ENCODE results near the gene FCER1G.
"Not testable (repeated sequence)": the region's sequence is repeated elsewhere in the genome, so short reads cannot be mapped to it uniquely, and the experiment has no call there.

The FCER1G gene

DNA sequence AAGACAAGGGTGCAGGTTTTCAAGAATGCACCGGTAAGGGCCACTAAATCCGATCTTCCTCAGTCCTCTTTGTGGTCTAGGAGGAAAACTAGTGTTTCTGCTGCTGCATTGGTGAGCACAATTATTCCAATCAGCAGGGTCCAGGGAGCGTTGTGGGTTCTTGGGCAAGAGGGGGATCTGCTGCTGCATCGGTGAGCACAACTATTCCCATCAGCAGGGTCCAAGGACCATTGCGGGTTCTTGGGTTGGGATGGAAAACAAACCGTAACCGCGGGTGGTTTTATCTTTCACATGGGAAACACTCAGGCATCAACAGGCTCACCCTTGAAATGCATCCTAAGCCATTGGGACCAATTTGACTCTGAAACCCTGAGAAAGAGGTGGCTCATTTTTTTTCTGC, 36.5 kb downstream of the FCER1G start:
- H3K9me3 ChIP-seq (ENCODE audit: control insufficient read depth, low read length): no peaks in the 10 kb centered on the region
- H3K27me3 ChIP-seq (ENCODE audit: control insufficient read depth, insufficient read depth, low read length, poor library complexity, severe bottlenecking): no peaks in the 10 kb centered on the region
- WGBS, 2 experiments: 92 to 95% methylated on average over 8 of the region's 8 CpGs
- H3K36me3 ChIP-seq (ENCODE audit: control insufficient read depth, insufficient read depth, low read length): no peaks in the 10 kb centered on the region
- no peak overlapping the region for H3K4me3 ChIP-seq (ENCODE audit: insufficient read depth, low read depth, low read length)
- no peak overlapping the region for H3K27ac ChIP-seq (ENCODE audit: insufficient read depth, low read depth, low read length, poor library complexity, severe bottlenecking)
- H3K4me1 ChIP-seq (ENCODE audit: control insufficient read depth, insufficient read depth, low read length): no peaks in the 10 kb centered on the region

- not testable (repeated sequence) for H3K4me1 ChIP-seq (ENCODE audit: control insufficient read depth, insufficient read depth, low read length)
Measured at GRCh38 chr1:161255302-161255701, 40.2 kb downstream of the FCER1G start.

DNA sequence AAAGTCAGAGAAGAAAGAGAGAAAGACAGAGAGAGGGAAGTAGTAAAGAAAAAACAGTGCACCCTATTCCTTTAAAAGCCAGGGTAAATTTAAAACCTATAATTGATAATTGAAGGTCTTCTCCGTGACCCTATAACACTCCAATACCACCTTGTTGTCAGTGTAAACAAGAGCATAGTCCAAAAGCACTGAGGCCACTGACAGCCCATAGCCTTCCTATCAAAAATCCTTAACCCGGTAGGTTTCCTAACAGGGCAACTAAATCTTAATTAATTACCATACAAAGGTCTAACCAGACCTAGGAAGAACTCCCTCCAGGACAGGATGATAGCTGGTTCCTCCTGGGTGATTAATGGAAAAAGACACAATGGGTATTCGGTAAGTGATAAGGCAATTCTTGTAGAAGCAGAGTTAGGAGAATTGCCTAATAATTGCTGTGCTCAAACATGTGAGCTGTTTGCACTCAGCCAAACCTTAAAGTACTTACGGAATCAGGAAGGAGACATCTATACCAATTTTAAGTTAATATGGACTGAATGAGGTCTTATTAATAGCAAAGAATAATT, 40.9 kb downstream of the FCER1G start:
- not testable (repeated sequence) for H3K4me3 ChIP-seq (ENCODE audit: insufficient read depth, low read depth, low read length); H3K27ac ChIP-seq (ENCODE audit: insufficient read depth, low read depth, low read length, poor library complexity, severe bottlenecking); H3K36me3 ChIP-seq (ENCODE audit: control insufficient read depth, insufficient read depth, low read length); H3K9me3 ChIP-seq (ENCODE audit: control insufficient read depth, low read length); H3K4me1 ChIP-seq (ENCODE audit: control insufficient read depth, insufficient read depth, low read length)
- peaks cover 38% of the 10 kb centered on the region for H3K27me3 ChIP-seq (ENCODE audit: control insufficient read depth, insufficient read depth, low read length, poor library complexity, severe bottlenecking)
- 93% methylated on average over 3 to 4 of the region's 4 CpGs for WGBS, 2 experiments

More at GRCh38 chr1:161255302-161255701, 40.2 kb downstream of the FCER1G start:
- not testable (repeated sequence) for H3K4me3 ChIP-seq (ENCODE audit: insufficient read depth, low read depth, low read length); H3K36me3 ChIP-seq (ENCODE audit: control insufficient read depth, insufficient read depth, low read length); H3K27ac ChIP-seq (ENCODE audit: insufficient read depth, low read depth, low read length, poor library complexity, severe bottlenecking); H3K9me3 ChIP-seq (ENCODE audit: control insufficient read depth, low read length)
- H3K27me3 ChIP-seq (ENCODE audit: control insufficient read depth, insufficient read depth, low read length, poor library complexity, severe bottlenecking): peaks cover 30% of the 10 kb centered on the region
- WGBS, 2 experiments: 87 to 95% methylated on average over 5 of the region's 5 CpGs

- H3K4me1 ChIP-seq (ENCODE audit: control insufficient read depth, insufficient read depth, low read length); H3K9me3 ChIP-seq (ENCODE audit: control insufficient read depth, low read length); H3K27ac ChIP-seq (ENCODE audit: insufficient read depth, low read depth, low read length, poor library complexity, severe bottlenecking); H3K36me3 ChIP-seq (ENCODE audit: control insufficient read depth, insufficient read depth, low read length); H3K4me3 ChIP-seq (ENCODE audit: insufficient read depth, low read depth, low read length): not testable (repeated sequence)
- 95 to 96% methylated on average over 5 of the region's 5 CpGs for WGBS, 2 experiments
- peaks cover 42% of the 10 kb centered on the region for H3K27me3 ChIP-seq (ENCODE audit: control insufficient read depth, insufficient read depth, low read length, poor library complexity, severe bottlenecking)
Measured at GRCh38 chr1:161257109-161257508, 42.0 kb downstream of the FCER1G start.

DNA sequence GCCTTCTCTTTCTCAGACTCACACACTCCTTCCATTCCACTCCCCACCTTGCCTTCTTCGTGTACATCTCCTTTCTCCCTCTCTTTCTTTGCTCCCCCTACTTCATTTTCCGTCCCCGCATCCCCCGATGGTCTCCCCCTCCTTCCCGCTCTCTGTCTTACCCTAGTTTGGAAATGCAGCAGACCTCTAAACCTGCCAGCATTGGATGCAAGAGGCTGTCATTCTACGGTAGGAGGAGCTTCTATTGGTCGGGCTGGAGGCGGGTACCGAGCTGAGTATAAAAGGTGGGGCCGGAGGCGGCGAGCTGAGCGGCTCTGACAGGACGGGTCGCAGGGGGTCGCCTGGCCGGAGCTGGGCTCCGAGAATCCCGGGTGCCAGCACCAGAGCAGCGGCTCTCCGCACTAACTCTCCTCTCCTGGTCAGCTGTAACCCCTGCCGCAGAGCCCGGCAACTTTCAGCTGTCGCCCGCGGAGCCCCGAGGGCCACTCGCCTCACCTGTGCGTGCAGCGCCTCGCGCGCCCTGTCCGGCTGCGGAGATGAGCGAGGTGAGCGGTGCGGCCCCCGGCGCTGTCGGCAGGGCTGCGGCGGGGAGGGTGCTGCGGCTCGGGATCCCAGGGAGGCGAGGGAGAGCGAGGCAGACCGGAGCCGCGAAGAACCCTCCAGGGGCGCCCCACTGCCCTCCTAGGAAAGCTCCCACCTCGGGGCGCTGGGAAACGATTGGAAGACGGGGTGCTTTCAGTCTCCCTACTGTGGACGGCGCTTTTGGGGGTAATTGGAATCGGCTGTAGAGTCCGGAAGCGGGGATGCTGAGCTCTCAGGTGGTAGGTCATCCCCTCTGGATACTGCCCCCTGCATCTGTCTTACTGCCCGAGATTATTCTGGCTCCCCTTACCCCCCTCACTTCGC, 43.6 kb downstream of the FCER1G start, which contains the start of gene PCP4L1:
TSS of gene PCP4L1 (plus strand) at position 307 of the 906 bp plus-strand sequence. CDS start at position 537, 230 bp downstream.
- peaks cover 6% of the 10 kb centered on the region for H3K4me1 ChIP-seq (ENCODE audit: control insufficient read depth, insufficient read depth, low read length)
- H3K9me3 ChIP-seq (ENCODE audit: control insufficient read depth, low read length): peaks cover 4% of the 10 kb centered on the region
- H3K36me3 ChIP-seq (ENCODE audit: control insufficient read depth, insufficient read depth, low read length): no peaks in the 10 kb centered on the region
- WGBS, 2 experiments: 2 to 3% methylated on average over 62 of the region's 62 CpGs
- peak within 1 kb of the TSS; percentile 26 for H3K4me3 ChIP-seq (ENCODE audit: insufficient read depth, low read depth, low read length)
- no peak within 1 kb of the TSS for H3K27ac ChIP-seq (ENCODE audit: insufficient read depth, low read depth, low read length, poor library complexity, severe bottlenecking)
- peaks cover 42% of the 10 kb centered on the region for H3K27me3 ChIP-seq (ENCODE audit: control insufficient read depth, insufficient read depth, low read length, poor library complexity, severe bottlenecking)

DNA sequence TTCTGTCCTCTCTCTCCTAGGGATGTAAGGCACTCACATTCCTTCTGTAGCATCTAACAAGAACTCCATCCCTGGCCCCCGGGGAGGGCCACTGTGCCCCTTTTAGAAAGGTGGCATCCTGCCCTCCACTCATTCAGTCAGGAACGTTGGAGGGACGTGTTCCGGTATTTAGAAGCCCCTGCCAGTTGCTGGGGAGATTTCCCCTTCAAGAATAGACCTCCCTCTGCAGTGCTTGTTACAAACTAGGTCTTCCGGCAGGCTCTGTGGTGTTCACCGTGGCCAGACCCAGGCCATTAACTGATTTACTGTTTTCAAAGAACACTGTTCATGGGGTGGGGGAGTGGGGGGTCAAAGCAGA, 44.2 kb downstream of the FCER1G start:
- no peaks in the 10 kb centered on the region for H3K36me3 ChIP-seq (ENCODE audit: control insufficient read depth, insufficient read depth, low read length)
- H3K9me3 ChIP-seq (ENCODE audit: control insufficient read depth, low read length): peaks cover 4% of the 10 kb centered on the region
- H3K27ac ChIP-seq (ENCODE audit: insufficient read depth, low read depth, low read length, poor library complexity, severe bottlenecking): no peak overlapping the region
- peaks cover 42% of the 10 kb centered on the region for H3K27me3 ChIP-seq (ENCODE audit: control insufficient read depth, insufficient read depth, low read length, poor library complexity, severe bottlenecking)
- WGBS, 2 experiments: 41 to 44% methylated on average over 6 of the region's 6 CpGs
- H3K4me3 ChIP-seq (ENCODE audit: insufficient read depth, low read depth, low read length): no peak overlapping the region
- peaks cover 6% of the 10 kb centered on the region for H3K4me1 ChIP-seq (ENCODE audit: control insufficient read depth, insufficient read depth, low read length)

GRCh38 chr1:161259765-161260164, 44.7 kb downstream of the FCER1G start:
- no peak overlapping the region for H3K4me3 ChIP-seq (ENCODE audit: insufficient read depth, low read depth, low read length)

GRCh38 chr1:161260376-161261260, 45.5 kb downstream of the FCER1G start:
- Histone ChIP-seq H3K36me3 (ENCODE audit: control insufficient read depth, insufficient read depth, low read length) (no peaks in the 10 kb centered on the region), H3K9me3 (ENCODE audit: control insufficient read depth, low read length) (peaks cover 4% of the 10 kb centered on the region), H3K4me3 (ENCODE audit: insufficient read depth, low read depth, low read length) (no peak overlapping the region), H3K27me3 (ENCODE audit: control insufficient read depth, insufficient read depth, low read length, poor library complexity, severe bottlenecking) (peaks cover 42% of the 10 kb centered on the region), H3K27ac (ENCODE audit: insufficient read depth, low read depth, low read length, poor library complexity, severe bottlenecking) (no peak overlapping the region), H3K4me1 (ENCODE audit: control insufficient read depth, insufficient read depth, low read length) (peaks cover 6% of the 10 kb centered on the region)
- 71 to 74% methylated on average over 7 to 9 of the region's 9 CpGs for WGBS, 2 experiments

More at GRCh38 chr1:161259765-161260164, 44.7 kb downstream of the FCER1G start:
- no peaks in the 10 kb centered on the region for H3K36me3 ChIP-seq (ENCODE audit: control insufficient read depth, insufficient read depth, low read length)
- 67 to 80% methylated on average over 1 of the region's 1 CpG for WGBS, 2 experiments
- peaks cover 6% of the 10 kb centered on the region for H3K4me1 ChIP-seq (ENCODE audit: control insufficient read depth, insufficient read depth, low read length)
- no peak overlapping the region for H3K27ac ChIP-seq (ENCODE audit: insufficient read depth, low read depth, low read length, poor library complexity, severe bottlenecking)
- peaks cover 42% of the 10 kb centered on the region for H3K27me3 ChIP-seq (ENCODE audit: control insufficient read depth, insufficient read depth, low read length, poor library complexity, severe bottlenecking)
- H3K9me3 ChIP-seq (ENCODE audit: control insufficient read depth, low read length): peaks cover 4% of the 10 kb centered on the region

DNA sequence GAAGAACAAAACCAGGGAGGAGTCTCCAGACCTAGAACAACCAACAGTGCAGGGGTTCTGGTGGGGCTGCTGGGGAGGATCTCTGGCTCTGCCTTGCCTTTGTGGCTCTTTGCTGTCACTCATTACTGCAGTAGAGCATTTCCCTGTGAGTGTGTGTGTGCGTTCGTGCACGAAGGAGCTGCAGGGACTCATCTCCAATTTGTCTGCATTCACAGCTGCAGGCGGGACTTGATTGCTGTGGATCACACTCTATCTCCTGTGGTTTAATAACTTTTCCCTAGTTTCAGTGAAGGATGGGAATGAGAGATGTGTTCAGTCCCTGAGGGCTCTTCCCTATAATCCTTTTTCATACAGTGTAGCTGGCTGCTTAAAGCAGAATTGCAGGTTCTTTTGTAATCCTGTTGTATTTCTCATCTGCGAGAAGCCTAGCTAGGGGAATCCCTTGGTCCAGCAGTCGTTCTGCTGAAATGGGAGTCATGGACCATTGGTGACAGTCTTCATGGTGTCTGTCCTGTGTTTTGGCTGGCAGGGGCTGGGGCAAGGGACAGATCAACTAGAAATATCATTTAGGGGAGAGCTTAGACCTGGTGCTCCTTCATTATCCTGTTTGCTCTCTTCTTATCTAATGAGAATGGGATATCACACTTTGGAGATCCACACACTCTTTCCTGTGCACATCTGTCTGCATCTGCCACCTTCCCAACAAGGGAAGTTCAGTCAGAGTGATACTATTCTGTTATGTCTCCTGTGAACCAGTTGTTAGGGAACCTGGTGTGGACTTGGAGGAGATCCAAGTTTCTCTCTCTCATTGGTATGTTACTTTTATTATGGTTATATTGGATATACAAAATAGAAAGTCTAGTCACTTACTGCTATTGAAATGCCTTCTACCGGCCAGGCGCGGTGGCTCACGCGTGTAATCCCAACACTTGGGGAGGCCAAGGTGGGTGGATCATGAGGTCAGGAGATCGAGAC, 46.5 kb downstream of the FCER1G start:
- Histone ChIP-seq H3K36me3 (ENCODE audit: control insufficient read depth, insufficient read depth, low read length) (no peaks in the 10 kb centered on the region), H3K27ac (ENCODE audit: insufficient read depth, low read depth, low read length, poor library complexity, severe bottlenecking) (no peak overlapping the region), H3K9me3 (ENCODE audit: control insufficient read depth, low read length) (peaks cover 4% of the 10 kb centered on the region), H3K4me1 (ENCODE audit: control insufficient read depth, insufficient read depth, low read length) (peaks cover 7% of the 10 kb centered on the region), H3K27me3 (ENCODE audit: control insufficient read depth, insufficient read depth, low read length, poor library complexity, severe bottlenecking) (peaks cover 42% of the 10 kb centered on the region), H3K4me3 (ENCODE audit: insufficient read depth, low read depth, low read length) (no peak overlapping the region)
- 75 to 89% methylated on average over 11 of the region's 12 CpGs for WGBS, 2 experiments

All from ectodermal cell (in vitro differentiated cells).